Hematopoietic multipotent progenitor cell treated with erythropoietin and hydrocortisone succinate and interleukin-3 and kit ligand, for 8 days (in vitro differentiated cells): ENCODE measurements around the gene MUC4.

Experiments used
- DNase-seq: peaks from one replicate; pipeline ENCODE4 v3.0.0-alpha.2; 2015

Gene MUC4, protein sequence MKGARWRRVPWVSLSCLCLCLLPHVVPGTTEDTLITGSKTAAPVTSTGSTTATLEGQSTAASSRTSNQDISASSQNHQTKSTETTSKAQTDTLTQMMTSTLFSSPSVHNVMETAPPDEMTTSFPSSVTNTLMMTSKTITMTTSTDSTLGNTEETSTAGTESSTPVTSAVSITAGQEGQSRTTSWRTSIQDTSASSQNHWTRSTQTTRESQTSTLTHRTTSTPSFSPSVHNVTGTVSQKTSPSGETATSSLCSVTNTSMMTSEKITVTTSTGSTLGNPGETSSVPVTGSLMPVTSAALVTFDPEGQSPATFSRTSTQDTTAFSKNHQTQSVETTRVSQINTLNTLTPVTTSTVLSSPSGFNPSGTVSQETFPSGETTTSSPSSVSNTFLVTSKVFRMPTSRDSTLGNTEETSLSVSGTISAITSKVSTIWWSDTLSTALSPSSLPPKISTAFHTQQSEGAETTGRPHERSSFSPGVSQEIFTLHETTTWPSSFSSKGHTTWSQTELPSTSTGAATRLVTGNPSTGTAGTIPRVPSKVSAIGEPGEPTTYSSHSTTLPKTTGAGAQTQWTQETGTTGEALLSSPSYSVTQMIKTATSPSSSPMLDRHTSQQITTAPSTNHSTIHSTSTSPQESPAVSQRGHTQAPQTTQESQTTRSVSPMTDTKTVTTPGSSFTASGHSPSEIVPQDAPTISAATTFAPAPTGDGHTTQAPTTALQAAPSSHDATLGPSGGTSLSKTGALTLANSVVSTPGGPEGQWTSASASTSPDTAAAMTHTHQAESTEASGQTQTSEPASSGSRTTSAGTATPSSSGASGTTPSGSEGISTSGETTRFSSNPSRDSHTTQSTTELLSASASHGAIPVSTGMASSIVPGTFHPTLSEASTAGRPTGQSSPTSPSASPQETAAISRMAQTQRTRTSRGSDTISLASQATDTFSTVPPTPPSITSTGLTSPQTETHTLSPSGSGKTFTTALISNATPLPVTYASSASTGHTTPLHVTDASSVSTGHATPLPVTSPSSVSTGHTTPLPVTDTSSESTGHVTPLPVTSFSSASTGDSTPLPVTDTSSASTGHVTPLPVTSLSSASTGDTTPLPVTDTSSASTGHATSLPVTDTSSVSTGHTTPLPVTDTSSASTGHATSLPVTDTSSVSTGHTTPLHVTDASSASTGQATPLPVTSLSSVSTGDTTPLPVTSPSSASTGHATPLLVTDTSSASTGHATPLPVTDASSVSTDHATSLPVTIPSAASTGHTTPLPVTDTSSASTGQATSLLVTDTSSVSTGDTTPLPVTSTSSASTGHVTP (N-terminal part only)

DNA sequence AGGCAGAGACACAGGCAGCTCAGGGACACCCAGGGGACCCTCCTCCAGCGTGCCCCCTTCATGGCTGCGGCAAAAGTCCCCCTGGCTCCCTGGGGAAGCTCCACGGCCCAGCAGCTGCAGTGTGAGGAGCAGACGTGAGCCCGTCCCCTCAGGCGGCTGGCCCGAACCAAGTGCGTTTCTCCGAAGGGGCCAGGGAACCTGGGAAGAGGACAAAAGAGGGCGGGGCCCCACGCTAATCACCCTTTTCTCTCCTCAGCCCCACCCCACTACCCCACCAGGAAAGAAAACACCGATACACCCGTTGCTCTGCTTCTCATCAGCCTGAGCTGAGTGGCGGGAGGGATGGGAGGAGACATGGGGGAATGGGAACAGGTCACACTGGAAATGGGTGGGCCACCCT lies at the start of gene MUC4:
TSS of gene MUC4 (minus strand) at position 174 of the 400 bp plus-strand sequence. CDS start at position 62, 112 bp downstream.
- DNase-seq: no peak

DNA sequence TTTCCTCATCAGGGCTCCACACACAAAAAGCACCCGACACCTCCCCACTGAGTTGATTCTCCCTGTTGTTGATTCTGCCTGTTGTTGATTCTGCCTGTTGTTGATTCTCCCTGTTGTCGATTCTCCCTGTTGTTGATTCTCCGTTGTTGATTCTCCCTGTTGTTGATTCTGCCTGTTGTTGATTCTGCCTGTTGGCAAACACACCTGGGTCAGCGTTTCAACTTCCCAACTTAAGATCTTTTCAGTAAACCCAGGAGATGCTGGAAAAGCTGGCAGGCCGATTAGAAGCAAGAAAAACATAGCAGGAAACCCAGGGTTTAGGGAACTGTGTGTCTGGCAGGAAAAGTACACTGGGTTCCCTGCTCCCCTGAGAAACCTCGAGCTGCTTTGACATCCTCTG lies 48.7 kb upstream of the MUC4 start:
- no peak for DNase-seq

DNA sequence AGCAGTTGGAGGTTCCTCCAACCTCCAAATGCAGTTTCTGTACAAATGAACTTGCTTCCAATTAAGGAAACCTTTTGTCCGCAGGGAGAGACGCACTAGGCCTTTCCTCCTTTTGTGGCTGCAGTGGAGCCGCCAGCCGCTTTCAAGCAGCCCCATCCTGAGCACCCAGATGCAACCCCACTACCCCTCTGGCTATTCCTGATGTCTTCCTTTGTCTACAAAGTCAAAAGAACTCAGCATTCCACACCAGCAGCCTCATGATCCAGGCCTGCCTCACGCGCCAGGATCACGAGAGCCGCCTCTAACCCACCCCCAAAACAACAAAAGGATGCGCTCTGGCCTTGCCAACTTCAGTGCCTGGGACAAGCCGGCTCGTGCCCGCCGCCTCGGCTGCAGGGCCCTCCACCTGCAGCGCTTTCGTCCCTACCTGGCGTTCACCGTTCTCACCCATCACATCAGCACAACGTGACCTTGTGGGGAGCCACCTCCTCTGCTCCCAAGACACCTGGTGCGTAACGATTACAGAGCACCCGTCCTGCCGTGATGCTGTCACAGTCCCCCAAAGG lies 48.2 kb upstream of the MUC4 start:
- DNase-seq: no peak

DNA sequence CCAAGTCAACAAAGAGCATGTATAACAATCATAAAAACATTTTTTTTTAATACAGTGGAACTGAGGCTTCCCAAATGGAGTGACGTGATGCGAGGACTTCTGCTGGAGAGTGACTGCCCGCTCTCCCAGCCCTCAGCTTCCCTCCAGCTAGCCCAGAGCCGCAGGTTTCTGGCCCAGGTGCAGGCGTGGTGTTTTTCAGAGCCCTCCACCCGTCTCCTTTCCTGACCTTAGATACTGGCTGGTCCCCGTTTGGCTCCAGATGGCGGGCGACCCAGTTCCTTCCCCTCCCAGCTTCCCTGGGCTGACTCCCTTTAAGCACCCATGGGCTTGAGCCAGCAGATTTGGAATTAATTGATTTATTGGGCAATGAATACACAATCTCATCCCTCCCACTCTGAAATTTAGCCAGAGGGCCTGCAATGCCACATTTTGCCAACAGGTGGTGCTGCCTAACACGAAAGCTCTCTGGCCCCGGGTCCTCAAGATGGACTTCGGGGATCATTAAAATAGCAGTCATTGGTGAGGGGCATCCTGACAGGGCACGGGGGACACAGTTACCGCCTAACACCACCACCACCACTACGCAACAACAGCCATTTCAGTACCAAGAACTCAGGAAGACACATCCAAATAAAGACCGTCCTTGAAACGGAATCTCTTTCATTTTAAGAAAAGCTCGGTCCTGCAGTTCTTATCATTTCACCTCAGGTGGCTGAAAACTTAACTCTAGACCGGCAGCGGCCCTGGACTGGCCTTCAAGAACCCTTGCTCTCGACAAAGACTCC lies 47.5 kb upstream of the MUC4 start:
- peak; percentile 73 for DNase-seq

DNA sequence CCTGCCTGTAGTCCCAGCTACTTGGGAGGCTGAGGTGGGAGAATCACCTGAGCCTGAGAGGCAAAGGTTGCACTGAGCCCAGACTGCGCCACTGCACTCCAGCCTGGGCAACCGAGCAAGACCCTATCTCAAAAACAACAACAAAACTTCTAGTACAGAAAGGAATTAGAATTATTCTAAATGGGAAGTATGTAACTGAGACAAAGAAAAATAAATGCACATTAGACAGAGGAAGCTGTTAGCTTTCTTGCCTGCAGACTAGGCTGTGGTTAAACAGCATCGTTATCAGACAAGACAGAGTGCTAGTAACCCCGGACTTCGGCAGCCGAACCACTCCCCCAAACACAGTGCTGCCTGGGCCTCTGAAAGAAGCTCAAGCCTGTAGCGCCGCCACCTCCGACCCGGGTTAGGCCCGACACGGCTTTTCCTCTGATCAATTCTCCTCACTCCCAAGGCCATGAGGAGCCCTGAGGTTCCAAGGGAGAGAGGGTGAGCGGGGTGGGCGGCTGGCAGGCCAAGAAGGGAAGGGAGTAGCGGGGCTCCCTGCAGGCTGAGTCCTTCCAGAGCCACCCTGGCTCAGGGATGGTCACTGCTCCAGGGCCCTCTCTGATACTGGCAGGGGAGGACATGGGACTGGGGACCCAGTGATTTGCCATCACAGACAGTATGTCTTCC lies 44.8 kb upstream of the MUC4 start:
- peak; percentile 95 for DNase-seq

DNA sequence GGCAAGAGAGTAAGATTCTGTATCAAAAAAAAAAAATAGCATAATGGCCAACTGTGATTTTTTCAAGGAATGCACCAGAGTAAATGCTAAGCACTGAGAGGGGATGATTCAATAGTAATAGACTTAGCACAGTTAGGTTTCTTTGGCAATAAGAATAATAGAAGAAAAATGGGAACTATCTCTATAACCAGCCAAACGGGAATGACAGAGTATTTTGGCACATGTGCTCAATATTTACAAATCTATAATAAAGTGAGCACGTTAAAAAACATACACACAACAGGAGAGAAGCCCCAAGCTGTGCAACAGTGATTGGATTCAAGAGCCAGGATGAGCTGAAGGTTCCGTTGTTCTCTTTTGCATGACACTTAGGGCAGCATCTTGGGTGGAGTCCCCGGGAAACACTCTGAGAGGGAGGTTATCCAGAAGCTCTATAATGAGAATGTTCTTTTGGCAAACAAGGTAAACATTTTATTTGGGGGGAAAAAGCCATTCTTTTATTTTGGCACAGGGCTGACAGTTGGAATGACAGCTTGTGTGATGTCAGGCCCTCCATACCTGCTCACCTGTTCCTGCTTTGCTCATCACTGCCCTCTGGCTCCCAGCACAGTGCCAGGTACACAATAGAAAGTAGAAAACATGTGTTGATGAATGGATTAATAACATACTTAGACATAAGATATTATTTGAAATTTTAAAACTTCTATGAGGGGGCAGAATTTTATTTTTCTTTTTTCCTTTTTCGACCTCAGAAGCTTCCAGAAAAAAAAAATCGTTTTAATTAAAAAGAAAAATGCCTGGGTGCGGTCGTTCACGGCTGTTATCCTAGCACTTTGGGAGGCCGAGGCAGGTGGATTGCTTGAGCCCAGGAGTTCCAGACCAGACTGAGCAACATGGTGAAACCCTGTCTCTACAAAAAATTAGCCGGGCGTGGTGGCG lies 44.0 kb upstream of the MUC4 start:
- DNase-seq: no peak

DNA sequence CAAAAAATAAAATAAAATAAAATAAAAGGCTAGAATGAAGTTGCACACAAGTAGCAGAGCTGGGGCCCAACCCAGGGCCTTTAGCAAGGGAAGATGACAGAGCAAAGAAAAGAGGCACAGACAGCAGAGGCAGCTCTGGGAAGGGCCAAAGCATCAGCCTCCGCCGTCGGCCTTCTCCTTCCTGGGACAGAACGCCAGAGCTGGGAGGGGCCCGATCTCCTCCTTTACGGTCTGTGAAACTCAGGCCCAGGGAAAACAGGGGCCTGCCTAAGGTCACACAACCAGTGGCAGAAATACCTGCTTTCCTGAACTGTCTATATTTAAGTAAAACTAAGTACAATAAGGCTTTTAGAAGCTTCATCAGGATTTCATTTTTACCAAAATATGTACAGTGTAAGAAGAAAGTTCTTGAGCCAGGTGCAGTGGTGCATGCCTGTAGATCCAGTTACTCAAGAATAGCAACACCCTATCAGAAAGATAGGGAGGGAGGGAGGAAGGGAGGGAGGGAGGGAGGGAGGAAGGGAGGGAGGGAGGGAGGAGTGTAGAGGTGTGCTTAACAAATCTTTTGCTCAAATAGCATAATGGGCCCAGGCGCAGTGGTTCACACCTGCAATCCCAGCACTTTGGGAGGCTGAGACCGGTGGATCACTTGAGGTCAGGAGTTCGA lies 43.0 kb upstream of the MUC4 start:
- DNase-seq: peak; percentile 26

DNA sequence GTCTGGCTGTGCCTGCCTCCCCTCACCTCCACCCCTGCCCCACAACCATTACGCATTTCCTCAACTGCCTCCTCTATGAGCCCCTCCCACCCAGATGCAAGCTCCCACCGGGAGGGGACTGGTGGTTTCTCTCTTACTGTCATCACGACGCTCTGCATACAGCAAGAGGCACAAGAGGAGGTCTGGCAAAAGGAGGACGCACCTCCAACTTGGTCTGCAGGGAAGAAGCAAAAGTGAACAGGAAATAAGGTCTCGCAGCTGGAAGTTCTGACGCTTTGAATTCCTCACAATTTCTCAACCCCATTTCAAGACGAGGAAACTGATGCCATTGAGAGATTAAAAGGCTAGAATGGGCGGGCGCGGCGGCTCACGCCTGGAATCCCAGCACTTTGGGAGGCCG lies 42.3 kb upstream of the MUC4 start:
- DNase-seq: peak; percentile 22

DNA sequence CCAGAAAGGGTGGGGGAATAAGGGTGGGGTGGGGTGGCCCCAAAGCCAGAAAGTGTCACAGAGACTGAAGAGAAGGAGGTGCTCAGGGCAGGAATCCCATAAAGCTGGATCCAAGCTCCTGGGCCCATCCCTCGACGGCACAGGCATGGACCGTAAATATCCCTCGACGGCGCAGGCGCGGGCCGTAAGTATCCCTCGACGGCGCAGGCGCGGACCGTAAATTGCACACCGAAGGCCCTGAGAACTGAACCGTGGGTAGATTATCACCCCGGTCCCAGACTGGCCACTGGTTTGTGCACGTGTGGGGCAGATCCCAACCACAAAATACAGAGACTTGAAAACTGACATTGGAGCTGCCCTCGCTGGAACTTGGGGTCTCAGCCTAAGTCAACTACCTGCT lies 41.3 kb upstream of the MUC4 start:
- DNase-seq: no peak

DNA sequence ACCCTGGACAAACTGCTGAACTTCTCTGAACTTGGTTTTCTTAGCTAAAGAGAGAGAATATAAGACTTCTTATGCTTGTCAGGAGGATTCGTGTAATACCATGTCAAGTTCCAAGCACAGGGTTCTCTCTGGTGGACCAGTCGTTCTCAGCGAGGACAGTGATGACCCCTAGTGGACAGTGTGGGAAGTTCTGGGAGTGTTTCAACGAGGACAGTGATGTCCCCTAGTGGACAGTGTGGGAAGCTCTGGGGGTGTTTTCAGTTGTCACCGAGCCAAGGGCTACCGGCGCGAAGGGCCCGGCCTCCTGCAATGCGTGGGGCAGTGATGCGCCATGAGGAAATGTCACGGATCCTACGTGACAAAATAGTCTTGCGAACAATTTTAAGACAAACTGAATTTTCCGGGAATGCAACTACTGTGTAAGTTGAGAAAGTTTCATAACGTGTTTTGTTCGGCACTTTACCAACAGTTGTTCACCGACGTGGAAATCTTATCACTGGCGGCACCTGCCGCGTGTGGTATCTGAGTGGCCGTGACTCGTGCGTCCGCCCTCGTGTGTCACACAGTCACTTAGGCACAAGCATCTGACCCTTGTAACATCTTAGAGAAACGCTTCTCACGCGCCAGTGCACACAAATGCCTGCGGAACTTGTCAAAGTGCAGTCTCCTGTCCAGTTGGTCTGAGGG lies 39.3 kb upstream of the MUC4 start:
- peak; percentile 95 for DNase-seq

DNA sequence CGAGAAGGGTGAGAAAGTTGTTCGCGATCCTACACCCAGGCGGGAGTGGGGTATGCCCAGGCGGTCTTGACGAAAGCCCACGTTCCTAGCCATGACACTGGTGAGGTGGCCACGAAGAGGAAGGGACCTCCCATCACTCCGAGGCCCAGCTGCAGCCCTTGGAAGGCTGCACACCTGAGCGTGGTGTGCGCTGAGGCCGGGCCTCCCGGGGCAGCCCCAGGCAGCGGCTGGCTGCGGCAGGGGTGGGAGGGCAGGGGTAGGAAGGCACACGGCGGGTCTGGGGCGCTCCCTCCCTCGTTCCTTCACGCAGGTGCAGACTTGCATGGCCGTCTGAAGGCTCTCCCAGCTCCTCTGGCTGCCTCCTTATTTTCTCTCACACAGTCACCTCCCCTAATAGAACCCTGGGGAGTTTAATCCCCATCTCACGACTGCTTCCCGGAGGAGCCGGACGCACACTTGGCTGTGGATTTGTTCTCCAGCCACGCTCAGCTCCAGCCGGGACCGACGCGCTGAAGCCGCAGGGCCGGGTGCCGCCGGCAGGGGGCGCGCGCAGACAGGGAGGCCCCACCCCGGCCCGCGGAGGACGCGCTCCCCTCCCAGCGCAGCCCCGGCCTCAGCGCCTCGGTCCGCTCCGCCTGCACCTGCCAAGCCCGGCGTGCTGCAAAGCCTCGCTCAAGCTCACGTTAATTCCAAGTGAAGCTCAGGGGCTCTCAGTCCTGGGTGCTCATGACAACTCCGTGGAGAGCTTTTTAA lies 37.8 kb upstream of the MUC4 start:
- DNase-seq: peak; percentile 45

DNA sequence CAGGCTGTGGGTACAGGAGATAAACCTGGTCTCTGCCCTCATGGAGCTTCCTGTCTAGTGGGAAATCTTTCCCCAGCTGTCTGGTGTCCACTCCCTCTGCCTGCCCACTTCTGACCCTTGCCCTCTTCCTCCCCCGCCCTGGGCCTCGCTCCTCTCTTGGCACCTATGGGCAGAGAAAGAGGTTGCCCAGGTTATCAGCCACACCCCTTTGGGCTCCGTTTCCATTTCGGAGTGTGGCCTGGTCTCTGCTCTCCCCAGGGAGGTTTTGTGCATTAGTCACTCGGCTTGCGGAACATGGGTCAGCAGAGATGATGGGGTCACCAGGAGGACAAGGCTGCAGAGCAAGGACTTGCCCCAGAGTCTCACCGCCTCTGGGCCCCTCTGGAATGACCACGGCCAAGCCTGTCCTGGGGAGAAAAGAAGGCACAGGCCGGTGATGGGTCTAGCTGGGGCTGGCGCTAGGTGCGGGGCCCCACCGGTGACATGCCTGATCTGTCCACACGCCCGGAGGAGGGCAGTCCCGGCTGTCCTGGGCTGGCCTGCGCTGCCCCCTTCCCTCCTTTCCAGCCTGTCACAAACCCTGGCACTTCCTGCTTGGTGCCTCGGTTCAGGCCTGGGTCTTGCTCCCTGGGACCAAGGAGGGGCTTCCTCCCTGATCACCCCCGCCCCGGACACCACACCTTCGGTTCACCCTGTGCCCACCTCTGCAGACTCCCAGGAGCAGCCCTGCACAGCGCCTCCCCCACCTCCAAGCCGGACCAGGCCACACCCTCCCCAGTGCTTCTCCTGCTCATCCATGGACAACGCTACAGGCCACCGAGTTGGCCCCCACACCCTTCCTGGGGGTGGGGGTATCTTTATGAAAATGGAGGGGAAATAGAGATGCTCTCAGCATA lies 35.6 kb upstream of the MUC4 start:
- DNase-seq: no peak

DNA sequence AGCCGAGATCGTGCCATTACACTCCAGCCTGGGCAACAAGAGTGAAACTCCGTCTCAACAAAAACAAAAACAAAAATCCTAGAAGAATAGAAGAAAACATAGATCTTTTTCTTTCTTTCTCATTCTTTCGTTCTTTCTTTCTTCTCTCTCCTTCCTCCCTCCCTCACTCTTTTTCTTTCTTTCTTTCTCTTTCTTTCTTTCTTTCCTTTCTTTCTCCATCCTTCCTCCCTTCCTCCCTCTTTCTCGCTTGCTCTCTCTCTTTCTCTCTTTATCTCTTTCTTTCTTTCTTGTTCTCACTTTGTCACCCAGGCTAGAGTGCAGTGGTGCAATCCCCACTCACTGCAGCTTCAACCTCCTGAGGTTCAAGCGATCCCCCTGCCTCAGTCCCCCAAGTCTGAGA lies 33.8 kb upstream of the MUC4 start:
- no peak for DNase-seq

DNA sequence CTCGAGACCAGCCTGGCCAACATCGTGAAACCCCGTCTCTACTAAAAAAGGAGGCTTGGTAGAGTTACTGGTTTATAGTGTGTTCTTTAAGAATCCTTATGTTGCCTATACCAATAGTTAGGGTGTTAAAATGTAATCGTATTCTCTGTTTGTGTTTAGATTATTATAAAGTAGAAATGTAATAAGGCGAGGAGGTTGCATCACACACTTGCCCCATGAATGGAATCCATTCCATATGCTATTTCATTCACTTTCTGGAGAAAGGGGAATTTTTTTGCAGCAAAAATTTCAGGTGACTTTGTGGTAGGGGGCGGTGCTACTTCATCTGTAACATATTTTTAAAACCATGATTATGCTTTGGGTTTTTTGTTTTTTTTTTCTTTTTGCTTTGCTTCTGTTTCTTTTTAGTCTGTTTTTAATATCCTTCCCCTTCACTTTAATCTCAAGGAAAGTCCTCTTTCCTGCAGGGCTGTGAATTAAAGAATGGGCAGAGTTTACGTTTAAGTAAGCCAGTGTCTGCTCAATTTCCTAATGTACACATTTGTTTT lies 33.0 kb upstream of the MUC4 start:
- DNase-seq: no peak

DNA sequence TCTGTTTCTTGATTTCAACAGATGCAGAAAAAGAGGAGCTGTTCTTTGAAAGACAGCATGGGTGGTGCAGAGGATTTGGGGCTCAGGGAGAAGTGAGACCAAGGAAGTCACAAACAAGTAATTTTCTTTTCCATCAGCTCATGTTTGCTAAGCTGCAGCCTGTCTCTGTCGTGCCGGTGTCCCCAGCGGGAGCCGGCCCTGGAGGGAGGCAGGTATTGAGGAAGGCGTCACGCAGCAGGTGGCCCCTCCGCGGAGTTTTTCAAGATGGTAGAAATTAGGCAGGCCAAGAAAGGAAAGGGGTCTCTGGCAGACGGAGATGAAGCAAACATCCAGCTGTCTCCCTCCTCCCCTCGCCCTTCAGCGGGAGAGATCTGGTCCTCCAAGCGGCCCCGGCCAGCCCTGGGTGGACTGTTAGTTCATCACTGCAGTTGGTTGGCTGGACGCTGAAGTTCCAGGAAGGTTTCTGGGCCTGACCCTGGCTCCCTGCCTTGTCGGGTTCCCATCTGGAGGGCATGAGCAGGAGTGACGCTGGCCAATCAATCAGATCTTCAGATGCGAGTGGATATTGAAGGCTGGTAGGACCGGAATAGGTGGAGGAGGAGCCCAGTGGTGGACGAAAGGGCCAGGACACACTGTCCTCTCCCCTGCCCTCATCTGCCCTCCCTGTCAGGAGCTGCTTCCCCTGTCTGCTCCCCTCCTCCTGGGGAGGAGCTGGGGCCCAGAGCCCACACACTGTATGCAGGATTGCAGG lies 27.7 kb upstream of the MUC4 start:
- DNase-seq: no peak

DNA sequence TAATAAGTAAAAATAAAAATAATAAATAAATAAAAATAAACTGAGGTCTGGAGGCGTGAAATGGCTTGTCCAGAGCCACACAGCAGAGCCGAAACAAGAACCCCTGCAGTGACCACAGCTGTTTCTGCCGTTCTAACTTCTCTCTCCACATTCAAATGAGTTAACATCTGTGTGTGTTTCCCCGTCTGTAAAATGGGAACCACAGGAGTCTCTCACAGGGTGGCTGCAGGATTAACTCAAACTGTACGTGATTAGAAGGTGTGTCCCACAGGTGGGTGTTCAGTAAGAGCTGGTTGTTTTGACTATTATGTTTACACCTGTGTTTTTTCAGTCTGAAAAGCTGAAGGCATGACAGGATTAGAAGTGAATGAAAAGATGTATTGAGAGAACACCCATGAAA lies 27.0 kb upstream of the MUC4 start:
- no peak for DNase-seq
